Bone marrow (tissue), 2 donors: Measurements from ENCODE around the gene PACC1.

ENCODE experiments used
- DNase-seq, 2 donors: peaks; one replicate each; lab custom pipeline; 2025; lab: John Stamatoyannopoulos, UW

The PACC1 gene

DNA sequence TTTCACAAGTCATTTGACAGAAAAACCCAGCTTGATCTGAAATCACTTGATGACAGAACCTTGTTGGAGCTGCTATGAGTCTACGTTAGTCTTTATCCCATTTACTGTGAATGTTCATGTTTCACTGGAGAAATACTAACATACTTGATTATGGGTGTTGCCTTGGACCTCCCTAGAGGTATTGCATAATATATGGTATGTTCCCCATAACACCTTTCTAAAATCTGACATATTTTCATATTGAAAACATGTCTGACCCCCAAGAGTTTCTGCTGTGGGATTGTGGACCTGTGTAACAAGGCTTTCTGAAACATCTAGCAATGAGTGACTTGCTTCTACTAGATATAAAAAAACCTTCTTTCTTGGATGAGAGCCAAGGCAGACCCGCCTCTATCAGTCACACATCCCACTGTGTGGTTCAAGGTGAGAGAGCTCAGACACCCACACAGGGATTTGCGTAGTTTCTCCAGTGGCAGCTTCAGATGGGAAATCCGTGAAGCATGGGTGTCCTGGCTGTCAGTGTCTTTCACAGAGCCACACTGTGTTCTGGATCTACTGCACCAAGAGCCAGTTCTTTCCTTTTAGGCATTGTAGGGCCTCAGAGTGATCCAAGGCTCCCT lies 22.6 kb upstream of the PACC1 start:
- DNase-seq = no peak

DNA sequence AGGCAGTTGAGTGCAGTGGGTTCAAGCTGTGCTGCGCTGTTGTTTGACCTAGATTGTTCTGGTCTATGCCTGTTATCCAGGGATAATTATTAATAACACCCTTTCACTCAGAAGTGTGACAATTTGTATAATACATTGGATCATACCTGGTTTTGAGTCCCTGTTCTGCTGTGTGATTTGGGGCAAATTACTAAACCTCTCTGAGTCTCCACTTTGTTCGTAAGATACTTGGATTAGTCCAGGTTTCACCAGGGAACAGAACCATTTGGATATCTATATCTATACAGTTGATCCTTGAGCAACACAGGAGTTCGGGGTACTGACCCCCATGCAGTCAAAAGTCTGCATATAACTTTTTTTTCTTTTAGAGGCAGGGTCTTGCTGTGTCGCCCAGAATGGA lies 20.3 kb upstream of the PACC1 start:
- DNase-seq = no peak

DNA sequence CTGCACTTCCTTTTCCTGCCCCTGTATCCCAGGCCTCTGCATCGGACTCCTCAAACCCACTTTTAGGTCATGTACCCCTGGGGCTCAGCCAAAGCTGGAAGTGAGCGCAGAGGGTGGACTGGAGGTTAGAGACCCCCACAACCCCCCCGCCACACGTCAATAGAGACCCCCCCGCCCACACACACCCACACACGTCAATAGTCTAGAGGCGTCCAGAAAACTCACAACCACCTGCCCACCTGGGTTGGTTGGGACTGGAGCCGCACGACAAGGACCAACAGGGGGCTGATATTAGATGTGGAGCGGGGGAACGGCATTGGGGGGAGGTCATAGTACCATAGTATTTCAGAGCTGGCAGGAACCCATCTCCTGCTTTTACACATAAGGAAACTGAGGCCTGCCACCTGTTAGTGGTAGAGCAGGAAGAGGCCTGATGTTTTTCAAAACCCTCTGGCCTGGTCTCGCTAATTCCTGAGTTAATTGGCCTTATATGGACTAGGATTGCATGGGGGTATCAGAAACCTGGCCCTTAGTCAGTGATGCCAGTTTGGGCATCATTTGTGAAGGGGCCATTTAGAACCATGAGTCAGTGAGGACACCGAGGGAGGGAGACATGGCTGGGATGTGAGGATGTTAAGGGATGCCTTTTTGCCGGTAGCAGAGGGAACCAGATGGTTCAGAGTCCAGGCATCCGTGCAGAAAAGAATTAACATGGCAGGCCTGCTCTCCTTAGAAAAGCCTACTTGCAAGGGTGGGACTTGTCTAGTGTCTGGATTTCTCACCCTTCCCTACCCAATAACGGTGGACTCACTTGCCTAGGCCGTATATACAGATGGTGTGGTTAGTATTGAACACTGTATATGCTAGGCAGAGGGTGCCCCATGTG lies 19.1 kb upstream of the PACC1 start:
- DNase-seq = no peak

DNA sequence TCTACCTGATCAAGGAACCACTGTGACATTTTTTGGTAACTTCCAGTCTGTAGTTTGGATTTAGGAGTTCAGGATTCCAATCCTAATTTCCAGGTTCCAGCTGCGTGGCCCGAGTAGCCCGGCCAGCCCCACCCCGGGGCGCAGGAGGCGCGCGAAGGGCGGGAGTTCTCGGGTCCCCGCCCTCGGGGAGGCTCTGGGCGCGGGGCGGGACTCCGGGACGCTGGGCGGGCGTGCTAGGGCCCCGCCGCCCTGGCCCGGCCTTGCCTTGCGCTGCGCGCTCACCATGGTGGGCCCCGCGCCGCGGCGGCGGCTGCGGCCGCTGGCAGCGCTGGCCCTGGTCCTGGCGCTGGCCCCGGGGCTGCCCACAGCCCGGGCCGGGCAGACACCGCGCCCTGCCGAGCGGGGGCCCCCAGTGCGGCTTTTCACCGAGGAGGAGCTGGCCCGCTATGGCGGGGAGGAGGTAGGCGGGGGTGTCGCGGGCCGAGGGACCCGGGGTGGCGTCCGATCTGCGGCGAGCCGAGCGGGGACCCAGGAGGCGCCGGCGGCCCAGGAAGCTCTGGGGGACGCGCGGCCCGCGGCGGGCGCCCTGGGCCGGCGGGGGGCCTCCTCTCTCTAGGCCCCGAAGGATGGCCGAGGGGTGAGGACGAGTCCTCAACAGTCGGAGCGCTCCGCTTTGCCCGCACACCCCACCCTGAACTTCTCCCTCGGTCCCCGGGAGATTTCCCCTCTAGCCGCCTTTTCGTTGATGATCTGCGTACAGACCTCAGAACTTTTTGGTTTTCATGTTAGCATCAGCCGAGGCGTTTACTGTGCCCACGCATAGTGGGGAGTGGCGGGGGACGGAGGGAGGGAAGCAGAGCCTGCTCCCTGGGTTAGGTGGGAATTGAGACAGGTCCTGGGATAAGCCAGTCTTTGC lies 18.2 kb upstream of the PACC1 start, which contains the start of gene NENF:
NENF (plus strand) TSS at position 260 of the 916 bp plus-strand sequence; CDS start at position 284, 24 bp downstream.
- peak; percentile 29 to 53 for DNase-seq

DNA sequence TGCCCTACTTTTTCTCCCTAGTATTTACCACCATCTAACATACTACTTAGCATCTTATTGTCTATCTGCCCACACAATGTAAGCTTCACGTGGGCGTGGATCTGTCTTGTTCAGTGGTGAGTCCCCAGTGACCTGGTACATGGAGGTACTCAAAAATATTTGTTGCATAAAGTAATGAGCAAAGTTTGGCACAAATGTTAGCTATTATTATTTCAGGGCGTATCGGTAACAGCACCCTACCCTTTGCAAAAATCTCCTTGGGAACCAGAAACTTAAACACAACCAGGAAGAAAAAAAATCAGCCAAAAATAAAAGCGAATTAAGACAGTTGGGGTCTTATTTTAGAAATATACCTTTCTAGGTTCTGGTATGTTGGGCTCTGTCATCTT lies 17.6 kb upstream of the PACC1 start:
- no peak for DNase-seq

DNA sequence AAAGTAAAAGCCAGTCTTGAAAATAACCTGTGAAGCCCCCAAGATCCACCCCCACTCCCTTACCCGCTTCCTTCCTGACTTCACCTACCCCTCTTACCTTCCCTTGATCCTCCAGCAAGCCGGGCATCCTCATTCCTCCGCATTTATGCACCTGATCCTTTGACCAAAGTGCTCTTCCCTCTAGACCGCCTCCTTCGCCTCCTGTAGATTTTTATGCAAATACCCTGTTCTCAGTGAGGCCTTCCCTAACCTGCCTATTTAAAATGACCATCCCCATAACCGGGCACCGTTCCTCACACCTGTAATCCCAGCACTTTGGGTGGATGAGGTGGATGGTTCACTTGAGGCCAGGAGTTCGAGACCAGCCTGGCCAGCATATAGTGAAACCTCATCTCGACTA lies 17.0 kb upstream of the PACC1 start:
- DNase-seq = no peak

DNA sequence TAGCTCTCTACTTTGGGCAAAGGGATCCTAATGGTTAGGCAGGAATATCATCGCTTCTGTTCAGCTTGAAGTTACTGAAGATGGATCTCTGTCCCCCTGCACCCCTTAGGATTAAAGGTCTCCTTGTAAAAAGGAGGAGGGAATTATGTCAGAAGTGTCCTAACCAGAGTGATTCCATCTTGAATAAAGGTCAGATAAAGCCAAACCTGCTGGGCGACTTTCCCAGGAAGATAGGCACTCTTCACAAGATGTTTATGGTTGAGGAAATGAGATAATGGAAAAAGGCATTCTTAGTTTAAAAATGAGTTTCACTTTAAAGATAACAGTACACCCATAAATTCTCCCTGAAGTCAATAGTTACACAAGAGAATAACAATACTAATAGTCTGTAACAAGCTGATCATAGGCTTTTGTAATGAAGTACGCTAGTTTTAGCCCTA lies 16.3 kb upstream of the PACC1 start:
- DNase-seq = no peak

DNA sequence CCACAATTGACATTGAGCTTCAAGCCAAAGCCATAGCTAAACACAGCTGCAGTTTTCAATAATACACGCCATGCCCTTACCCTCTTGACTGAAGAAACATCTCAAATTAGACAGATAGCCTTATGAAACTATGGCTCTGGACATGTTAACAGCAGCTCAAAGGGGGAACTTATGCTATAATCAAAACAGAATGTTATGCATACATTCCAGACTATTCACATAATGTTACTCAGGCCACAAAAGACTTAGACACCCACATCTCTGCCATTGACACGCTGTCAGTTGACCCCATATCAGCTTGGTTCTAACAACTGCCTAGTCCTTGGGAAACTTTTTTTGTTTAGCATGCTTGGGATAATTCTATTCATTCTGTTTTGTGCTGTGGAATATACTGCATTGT lies 15.7 kb upstream of the PACC1 start:
- DNase-seq = no peak

DNA sequence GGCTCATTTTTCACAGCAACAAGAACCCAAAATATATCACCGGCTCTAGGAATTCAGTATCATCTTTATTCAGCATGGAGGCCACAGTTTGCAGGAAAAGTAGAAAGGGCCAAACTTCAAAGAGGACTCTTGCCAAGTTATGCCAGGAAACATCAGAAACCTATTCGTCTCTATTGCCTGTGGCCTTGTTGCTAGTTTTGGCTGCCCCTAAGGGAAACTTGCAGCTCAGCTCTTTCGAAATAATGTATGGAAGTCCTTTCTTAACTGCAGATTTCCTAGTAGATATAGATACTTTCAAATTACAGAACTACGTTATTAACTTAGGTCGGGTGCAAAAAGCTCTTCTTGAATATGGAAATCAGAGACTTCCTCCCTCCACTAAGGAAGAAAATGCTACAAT lies 13.8 kb upstream of the PACC1 start:
- no peak for DNase-seq

DNA sequence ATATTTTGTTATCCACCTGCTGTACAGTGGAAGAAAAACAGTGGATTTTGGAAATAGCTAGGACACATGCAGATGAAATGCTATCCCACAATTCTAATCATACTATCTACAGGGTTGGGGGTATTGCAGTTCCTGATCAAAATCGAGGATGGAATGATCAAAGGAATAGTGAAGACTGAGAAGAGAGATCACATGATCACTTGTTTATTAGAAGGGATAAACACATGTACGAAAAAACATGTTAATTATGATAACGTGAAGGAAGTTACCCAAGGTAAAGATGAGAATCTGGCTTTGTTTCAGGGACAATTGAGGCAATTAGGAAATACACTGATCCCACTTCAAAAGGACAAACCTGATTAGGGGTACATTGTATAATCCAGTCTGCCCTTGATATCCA lies 9.2 kb upstream of the PACC1 start:
- DNase-seq = no peak

GRCh38 chr1:212421165-212421564 lies 6.5 kb upstream of the PACC1 start:
- DNase-seq = no peak

DNA sequence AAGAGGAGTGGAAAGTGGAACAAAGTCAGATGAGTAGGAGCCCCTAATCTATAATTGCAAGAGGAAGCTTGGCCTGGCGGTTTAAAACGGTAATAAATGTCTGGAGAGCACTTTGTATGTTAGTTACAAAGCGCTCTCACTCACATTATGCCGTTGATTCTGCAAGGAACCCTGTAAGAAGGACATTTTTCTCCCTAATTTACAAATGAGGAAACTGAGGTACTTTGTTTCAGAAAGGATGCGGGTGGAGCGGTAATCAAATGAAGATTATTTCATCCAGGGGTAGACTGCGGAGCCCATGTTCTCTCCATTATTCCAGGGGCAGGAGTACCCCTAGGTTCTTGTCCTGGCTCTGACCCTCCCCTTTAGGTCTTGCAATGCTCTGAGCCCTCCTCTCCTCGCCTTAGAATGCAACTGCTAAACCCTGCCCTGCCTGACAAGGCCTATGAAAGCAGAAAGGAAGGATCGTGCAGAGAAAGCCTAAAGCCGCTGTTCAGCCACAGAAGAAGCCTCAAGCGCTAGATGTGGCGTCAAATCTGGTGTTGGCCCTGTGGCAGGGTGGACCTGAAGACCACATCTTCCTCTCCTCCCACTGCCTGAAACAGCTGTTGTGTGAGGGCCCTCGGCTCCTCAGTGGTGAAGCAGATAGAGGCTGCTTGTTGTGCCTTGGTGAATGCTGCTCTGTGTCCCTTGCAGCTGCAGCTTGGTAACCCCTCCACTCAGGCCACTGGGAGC lies 588 bp upstream of the PACC1 start:
- no peak for DNase-seq

- DNase-seq = no peak
Measured at GRCh38 chr1:212413902-212414327, 771 bp downstream of the PACC1 start.

DNA sequence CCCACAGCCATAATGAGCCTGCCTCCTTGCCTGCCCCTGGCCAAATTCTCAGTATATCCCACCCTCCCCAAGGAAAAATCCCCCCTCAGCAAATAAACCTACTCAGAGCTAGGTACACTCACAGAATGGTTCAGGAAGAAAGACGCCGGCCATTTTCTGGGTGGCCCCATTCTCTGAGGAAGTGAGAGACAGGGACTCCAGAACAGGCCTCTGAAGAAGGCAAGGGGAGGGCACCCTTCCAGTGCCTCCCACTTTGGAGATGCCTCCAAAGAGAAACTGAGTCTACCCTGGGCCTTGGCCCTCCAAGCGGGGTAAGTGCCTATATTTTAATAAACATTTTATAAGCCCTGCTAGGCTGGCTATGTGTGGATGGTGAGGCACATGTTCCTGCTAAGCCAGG lies 2.3 kb downstream of the PACC1 start:
- no peak for DNase-seq

DNA sequence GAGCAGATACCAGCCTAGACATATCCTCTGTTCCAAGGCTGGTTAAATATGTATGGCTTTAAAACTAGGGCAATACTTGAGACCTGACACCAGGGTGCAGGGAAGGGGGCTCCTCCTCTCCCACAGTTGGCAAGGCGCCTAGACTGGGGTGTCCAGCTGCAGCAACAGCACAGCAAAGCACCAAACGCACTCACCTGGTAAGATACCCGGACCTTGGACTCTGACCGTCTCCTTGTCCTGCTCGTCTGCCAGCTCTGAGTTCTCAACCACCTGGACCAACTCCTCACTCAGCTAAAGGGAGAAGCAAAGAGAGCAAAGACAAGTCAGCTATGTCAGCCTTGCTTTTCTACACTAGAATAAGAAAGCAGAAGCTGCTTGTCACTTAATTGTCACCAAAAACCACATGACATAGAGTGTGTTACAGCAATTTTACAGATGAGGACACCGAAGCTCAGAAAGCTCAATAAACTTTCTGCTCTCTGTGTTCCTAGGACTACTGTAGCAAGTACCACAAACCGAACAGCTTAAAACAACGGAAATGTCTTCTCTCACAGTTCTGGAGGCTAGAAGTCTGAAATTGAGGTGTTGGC lies 4.4 kb downstream of the PACC1 start:
- DNase-seq = no peak

DNA sequence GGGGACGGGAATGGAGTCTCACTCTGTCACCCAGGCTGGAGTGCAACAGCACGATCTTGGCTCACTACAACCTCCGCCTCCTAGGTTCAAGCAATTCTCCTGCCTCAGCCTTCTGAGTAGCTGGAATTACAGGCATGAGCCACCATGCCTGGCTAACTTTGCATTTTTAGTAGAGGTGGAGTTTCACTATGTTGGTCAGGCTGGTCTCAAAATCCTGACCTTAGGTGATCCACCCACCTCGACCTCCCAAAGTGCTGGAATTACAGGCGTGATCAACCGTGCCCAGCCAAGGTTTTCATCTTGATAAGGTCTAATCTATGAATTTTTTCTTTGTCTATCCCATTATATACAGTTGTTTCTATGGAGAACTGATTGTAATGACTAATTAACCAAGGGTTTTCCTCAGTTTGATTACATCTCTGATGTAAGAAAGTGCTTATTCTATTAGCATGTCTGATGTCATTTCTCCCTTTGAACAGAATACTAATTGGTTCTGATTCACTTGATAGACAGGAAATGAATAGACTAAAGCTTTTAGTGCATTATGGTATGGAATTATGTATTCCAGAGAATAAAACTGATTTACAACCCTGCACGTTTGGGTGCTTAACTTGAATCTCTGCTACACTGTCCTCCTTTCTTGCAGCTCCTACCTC lies 11.9 kb downstream of the PACC1 start:
- DNase-seq = no peak

GRCh38 chr1:212401838-212402582 lies 12.7 kb downstream of the PACC1 start:
- DNase-seq = no peak

- no peak for DNase-seq
Measured at GRCh38 chr1:212401042-212401441, 13.6 kb downstream of the PACC1 start.

- DNase-seq = no peak
Measured at GRCh38 chr1:212397171-212397570, 17.5 kb downstream of the PACC1 start.

- no peak for DNase-seq
Measured at GRCh38 chr1:212396638-212397037, 18.0 kb downstream of the PACC1 start.
